ENCODE measurements around the gene SETBP1.

Gene SETBP1

DNA sequence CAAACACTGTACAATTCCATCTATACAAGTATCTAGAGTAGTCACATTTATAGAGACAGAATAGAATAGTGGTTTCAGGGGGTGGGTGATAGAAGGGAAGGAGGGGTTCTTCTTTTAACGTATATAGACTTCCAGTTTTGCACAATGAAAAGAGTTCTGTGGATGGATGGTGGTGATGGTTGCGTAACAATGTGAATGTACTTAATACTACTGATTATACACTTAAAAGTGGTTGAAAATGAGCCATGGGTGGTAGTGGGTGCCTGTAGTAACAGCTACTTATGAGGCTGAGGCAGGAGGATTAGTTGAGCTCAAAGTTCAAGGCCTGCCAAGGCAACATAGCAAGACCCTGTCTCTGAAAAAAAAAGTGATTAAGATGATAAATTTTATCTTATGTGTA is 85.8 kb downstream of the SETBP1 start:
- DNase-seq, result no peak

DNA sequence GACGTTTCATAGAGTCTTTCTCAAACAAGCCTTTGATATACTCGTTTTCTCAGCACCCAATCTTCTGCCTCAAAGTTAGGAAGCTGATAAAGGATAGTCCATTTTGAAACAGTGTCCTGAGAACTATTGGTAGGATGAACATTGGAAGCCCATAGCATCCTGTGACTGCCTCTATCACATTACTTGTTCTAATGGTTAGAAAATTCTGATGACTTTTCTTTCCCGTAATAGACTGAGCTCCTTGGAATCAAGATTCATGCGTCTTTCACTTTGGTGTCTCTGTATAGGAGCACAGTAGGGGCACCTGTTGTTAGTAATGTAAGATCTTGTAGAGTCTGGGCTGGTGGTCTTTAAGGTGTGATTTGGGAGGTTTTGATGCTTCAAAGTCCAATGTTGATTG is 87.1 kb downstream of the SETBP1 start:
- DNase-seq, result no peak

DNA sequence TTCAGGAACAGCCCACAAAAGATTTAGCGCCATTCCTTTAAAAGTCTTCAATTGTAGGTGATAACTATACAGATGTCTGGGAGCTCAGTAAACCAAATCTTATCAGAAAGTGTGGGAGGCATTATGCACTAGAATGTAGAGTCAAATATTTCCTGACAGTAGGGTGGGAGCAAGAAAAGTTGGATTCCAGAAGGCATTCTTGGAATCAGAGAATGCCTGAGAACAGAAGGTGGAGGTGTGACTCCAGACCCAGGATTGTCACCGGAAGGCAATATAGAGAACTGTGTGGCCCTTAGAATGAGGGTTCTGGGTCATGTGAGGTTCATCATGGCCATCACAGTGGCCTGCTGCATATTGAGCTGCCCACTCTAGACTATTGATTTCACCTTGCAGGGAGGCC is 90.0 kb downstream of the SETBP1 start:
- no peak for DNase-seq

DNA sequence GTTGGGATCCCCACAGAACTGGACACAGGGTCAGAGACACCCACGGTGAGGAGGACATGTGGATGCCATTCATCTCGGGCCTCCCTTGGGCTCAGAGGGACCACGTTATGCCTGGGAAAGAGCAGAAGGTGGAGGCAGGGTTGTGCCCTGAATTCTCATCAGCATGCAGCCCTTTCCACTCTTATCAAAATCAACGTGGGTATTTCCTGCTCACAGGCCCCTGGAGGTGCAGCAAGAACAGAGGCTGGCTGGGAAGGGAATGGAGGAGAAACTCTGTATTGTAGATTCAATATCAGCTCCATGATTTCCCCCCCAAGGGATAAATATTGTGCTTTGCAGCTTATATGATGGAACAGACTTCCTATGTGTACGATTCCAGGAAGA is 90.9 kb downstream of the SETBP1 start:
- no peak for DNase-seq

DNA sequence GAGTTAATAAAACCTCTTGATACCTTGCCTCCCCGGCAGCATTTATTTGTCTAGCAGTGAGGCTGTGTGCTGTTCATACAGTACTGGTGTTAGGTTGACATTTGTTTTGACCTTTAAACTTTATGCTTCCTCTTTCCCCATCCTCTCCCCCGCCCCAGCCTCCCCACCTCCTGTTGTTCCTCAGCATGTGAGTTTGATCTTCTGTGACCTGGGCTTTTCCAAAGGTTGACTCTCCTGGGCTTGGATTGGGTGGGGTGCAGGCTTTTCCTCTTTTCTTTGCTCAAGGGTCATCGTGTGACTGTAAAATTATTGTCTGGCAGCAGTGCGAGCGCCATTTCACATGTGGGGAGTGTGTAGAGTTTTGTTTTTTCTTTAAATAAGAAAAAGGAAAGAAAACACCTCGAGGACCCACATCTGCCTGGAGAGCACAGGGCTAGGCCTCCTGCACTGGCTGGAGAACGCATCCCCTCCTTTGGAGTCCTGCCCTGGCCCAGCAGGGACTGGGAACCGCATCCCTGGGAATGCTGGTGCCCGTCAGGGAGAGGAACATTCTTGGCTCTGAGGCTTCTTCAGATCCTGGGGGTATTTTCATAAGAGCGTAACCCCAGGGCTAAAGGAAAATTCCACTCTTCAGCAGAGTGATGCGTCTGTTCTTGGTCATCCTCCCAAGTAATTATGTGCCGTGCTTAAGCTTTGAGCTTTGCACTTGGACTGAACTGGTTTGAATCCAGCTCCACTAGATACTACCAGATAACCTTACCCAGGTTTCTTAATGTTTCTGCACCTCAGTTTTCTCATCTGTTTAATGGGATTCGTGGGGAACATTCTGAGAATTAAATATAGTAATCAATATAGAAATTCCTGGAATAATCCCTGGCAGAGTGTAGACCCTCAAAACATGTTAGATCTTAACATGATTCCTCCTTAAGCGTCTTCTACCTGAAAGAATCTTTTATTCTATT is 91.5 kb downstream of the SETBP1 start:
- no peak for DNase-seq

DNA sequence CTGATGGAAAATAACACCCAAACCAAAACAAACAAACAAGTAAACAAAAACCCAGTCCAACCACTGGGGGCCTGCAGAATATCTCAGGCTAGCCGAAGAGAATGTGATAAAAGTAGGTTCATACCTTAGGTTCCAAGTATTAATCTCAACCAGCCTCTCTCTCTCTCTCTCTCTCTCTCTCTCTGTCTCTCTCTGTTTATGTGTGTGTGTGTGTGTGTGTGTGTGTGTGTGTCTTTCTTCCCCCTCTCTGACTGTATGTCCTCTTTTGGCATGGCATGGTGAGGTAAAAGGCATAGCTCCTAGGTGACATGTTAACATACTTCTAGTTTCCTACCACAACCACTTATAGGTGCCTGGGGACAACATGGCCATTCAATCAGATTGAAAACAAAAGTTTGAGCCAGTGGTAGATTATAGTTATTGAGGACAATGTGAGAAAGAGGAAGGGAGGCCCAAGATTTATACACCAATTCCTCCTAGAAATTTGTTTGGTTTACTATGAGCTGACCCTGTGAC is 93.0 kb downstream of the SETBP1 start:
- no peak for DNase-seq

DNA sequence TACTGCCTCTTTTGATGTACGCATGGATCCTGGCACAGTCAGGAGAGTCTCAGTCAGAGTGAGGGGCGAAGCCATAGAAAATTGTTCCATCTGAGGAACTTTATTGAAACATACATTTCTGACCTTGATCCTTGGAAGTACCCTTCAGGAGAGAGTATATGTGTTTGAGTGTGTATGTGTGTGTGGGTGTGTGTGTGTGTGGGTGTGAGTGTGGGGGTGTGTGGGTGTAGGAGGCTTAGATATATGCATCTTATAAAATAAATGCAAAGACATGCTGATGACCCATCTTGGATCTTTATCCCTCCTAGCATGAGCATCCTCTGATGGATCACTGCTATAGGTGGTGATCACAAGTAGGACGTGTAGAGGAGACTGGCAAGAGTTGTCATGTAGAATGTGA is 93.5 kb downstream of the SETBP1 start:
- no peak for DNase-seq

DNA sequence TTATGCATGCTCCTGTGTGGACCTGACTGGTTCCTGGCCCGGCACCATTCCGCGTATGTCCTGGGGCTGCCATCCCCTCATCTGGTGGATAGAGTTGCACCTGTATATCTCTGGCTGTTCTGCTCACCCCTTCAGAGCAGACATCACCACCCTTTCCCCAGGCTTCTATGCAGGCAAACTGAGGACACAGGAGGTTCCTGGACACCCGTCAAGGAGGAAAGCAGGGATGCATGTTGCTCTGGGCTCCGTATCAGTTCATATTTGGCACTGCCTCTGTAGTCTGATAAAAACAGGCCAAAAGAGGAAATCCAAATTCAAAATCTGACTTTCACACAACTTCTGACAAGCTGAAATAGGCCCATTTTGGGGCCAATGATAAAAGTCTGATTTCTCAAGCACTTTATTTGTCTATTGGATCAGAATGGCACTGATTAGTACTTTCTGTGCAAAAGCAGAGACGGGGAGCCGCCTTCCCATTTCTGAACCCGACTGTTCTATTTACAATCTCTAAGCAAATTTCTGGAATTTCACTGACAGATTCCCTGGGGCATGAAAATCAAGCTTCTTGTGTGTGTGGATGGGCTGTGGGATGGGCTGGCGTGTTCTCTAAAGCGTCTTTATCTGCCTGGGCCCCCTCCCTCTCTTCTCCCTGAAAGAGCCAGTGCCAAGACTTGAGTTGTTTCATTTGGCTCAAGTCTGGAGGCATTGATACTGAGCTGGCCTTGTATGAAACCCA is 96.9 kb downstream of the SETBP1 start:
- no peak for DNase-seq

DNA sequence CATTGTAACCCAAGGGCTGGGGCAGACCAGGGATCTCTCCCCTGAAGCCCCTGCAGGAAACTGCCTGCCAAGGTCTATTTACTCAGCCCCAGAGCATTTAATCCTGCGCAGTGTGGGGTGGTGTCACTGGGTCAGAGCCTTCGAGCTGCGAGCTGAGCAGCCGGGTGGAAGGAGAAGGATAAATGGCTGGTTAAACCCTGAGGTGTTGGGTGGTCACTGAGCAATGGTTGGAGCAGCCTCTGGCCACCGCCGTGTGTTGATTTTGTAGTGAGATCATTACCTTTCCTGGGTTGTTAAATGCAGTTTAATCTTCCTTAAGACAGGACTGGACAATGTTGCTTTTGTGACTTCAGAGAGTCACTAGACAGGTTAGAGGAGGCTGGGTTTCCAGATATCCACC is 98.1 kb downstream of the SETBP1 start:
- DNase-seq, result no peak

DNA sequence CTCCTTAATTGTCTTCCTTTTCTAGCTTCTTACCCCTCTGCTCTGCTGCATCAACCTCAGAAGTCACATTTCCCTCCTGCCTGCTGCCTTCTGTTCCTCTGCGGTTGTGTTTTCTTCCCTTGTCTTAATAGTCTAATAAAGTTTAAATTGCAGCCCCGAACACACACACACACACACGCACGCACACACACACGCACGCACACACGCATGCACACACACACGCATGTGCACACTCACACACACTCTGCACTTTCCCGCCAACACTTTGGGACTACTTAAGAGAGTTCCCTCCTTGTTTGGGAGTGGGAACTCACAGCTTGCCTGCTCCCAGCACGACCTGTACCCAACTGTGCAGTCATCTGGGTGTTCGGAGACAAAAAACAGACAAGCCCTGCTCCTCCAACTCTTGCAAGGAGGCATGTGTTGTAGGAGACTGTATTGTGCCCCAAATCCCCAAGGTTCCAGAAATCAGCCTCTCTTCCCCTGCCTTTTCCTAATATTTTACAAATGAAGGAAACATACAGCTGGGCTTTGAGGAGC is 99.1 kb downstream of the SETBP1 start:
- DNase-seq, result no peak

DNA sequence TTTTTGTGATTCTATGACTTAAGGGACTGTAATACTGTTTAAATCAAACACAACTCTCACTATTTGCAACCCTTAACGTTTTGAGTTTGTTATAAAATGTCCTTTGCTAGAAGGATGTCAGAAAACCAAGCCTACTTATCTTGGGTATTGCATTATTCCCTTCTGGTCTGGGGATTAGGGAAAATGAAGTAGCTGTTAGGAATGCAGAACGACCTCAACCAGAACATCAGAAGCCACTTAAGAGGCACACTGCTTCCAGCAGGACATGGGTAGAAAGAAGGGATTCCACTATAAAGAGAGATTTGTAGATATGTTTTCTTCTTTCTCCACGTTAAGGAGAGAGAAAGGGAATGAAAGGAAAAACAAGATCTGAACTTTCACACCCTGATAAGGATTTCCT is 101.2 kb downstream of the SETBP1 start:
- no peak for DNase-seq

DNA sequence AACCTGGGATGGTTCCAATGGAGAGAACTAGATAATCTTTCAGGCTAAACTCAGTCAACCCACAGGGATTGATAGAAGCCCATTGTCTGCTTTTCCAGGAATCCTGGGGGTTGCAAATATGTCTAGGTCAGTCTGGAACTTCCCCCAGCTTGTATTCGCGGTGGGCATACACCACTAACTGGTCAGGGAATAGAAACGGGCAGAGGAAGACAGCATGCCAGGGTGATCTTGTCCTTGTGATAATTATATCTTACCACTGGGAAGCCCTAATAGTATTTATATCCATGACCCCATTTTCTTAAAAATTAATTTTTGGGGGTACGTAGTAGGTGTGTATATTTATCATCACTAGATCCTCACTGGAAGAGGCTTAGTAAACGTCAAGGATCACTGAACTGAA is 101.9 kb downstream of the SETBP1 start:
- DNase-seq, result no peak

DNA sequence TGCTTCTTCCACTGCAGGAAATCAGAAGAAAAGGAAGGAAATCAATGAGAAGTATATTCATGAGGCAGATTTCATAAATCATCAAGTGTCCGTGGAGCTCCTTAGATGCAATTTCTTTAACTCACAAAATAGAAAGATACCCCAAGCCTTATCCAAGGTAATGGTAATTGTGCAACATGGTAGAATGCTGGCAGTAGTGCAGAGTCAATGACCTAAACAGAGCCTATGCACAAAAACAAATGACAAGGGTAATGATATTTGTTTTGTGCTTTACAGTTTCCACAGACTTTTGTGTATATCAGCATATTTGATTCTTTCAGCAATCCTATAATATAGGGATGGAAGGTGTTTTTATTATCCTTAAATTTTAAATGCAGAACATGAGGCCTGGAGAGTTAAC is 102.7 kb downstream of the SETBP1 start:
- no peak for DNase-seq

DNA sequence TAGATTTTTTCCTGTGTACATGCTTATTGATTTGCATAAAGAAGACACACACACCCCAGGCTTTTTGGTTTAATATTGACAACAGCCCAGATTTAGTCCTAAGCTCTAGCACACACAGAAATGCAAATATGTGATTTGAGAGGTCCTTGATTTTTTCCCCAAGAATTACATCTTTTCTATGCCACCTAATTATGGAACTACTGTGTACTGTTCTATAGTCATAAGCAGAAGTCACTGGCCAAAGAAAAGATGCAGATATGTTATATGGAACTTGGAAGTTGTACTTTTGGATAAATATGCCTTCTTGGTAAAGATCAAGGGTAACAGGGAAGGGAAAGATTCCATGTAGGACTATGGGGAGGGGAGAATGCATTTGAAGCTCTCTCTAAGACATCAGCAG is 105.6 kb downstream of the SETBP1 start:
- no peak for DNase-seq

DNA sequence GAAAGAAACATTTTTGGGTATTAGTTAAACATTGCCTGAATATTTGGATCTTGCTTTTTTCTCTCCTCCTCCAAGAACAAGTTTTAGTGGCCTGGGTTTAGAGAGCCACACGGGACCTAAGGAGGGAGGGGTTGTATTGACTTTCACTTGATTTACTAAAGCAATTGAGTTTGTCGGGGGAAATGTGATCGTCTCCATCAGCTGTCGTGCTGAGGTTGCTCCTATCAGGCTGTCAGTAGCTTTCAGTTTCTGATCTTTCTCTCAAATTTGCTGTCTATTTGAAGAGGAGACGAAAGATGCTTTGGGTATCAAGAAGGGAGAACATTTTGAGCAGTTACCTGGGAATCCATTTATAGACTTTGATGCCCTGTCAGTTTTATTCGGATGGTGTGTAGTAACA is 106.0 kb downstream of the SETBP1 start:
- DNase-seq, result no peak

DNA sequence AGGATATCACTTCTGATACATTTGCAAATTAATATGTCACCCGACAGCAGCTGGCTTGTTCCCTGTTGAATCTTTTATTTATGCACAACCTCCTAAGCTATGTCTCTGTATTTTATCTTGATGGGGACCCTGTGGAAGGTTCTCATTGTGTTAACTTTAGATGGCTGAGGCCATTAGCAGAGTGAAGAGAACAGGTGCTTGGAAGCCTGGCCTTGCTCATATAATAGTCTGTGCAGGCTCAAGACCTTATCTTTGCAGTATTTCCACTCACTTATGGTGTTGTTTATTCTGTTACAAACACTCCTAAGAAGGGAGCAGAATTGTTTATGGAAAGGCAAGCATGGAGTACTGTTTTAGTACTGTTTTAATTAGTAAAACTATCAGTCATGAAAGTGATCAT is 107.6 kb downstream of the SETBP1 start:
- DNase-seq, result no peak

DNA sequence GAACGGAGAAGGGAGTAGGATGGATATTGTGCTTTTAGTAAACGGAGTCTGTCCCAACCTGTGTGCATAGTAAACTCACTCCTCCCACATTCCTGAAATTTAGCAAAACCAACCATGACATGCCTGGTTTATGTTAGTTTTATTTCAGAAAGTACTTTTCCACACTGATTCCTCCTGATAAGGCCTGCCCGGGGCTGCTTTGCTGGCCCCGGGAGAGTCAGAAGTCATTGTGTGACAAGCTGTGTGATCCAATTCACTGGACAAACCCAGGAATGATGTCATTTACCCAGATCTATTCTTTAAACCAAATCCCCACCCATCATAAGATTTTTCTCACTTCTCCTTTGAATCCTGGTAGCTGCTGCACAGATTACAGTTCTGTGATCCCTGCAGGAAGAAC is 109.0 kb downstream of the SETBP1 start:
- DNase-seq, result no peak

DNA sequence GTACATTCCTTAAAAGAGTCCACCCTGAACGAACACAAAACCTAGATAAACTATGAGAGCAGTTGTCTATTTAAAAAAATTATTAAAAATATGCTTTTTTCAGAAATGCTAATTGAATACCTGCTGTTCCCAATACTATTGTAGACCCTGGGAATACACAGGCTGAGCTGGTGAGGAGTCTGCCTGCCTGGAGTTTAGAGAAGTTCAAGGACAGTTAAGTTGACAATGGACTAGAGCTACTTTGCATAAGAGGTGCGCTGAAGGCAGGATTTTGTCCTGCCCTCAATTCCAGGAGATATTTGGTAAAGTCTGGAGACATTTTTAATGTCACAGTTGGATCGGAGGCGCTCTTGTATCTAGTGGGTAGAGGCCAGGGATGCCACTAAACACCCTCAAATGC is 110.2 kb downstream of the SETBP1 start:
- no peak for DNase-seq

DNA sequence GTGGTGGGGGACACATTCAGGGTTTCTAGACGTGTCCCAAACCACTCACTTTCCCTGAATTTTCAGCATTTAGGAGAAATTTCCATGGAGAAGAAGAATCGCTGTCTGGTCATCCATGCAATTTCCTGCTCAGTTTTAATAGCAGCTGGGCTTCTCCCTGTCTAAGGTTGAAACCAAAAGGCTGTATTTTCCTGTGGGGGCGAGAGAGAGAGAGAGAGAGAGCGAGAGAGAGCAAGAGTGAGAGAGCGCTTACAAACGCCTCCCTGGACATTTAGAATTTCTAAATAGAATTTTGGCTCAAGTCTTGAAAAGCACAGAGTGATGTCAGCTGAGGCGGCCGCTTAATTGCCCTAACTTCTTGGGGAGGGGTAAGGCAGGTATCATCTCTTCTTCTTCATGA is 110.8 kb downstream of the SETBP1 start:
- DNase-seq, result no peak

DNA sequence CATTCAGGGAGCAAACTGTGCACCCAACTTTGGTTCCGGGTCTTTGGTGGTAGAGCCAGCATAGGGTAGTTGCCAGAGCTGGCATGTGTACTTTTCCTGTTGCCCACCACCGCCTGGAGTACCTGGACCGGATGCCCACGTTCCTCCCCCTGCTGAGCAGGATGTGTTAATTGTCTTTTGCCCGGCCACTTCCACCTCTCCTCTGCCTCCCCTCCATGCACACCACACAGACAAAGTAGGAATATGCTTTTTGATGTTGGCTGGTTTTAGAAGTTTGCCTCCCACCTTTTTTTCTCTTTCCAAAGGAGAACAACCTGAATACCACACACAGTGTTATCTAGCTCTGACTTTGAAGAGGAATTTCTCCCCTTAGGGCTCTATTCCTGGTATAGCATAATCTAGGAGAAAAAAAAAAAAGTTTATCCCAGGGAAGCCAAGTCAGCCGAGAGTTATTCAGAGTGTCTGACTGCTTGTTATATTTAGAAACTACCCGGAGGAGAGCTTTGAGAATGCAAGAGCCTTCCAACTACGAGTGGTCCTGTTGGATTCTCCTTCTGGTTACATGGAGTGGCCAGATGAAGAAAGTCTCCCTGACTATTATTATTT is 111.9 kb downstream of the SETBP1 start:
- no peak for DNase-seq

DNA sequence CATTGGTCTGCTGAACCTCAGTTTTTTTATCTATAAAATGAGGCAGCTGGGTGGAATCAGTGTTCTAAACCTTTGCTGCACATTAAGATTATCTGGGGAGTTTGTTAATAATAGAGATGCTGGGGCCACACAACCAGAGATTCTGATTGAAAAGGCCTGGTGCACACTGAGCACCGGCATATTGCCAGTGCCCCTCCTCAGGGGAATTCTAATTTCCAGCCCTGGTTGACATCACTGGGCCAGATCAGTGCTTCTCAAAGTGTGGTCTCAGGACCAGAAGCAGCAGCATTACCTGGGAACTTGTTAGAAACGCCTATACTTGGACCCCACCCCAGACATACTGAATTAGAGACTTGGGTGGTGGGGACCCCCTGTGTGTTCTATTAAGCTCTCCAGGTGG is 112.5 kb downstream of the SETBP1 start:
- DNase-seq, result no peak

DNA sequence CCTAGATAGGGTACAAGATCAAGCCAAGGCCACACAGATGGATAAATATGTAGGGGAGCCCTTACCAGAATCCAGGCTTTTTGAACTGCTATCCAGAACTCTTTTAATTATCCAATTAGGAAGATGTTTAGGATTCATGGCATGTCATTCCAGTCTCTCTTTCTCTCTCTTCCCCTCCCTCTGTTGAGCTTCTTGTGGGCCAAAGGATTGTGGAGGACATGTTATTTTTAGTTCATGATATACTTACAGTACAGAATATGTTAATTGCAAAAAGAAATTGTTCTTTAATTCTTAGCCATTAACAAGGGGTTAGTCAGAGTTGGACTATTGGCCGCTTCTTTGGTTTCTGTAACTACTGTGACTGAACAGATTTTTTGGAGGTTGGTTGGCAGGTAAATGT is 113.0 kb downstream of the SETBP1 start:
- DNase-seq, result no peak

DNA sequence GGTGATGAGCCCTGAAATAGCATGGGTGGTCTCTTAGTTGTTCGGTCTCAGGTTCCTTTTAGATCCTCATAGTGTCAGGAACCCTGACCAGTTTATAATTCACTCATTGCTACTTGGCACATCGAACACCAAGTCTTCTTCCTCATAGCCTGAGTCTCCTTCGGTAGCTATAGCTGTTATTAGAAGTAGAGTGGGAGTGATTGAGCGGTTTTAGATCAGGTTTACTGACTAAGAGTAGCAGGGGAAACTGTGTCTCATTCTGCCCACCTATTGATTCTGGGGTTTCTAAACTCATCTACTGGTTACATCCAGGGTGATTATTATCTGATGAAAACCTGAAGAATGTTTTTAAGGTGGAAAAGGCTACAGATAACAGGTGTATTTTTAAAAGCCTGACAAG is 114.6 kb downstream of the SETBP1 start:
- DNase-seq, result no peak
